Pancreas (tissue), 10 donors: ENCODE results near the gene CRIM1. TPM values are rescaled to one million over a fixed set of nuclear protein-coding genes. Genes with fewer than 3 reads are reported as not detected.

ENCODE experiments used
- ATAC-seq, 4 donors: fragments of 200-7000 bp; cut with Tn5 transposase; one replicate each; pipeline versions ENCODE4 v1.8.0 to v1.9.1; 2020; ENCODE audit warnings: mild to moderate bottlenecking in 4 of 4, moderate library complexity in 4 of 4
- DNase-seq, 6 donors: peaks; one replicate each; pipeline ENCODE4 v3.0.0-alpha.2; 2020
- FAIRE-seq: peaks from 2 replicates; lab custom pipeline; 2012; peaks lifted over from hg19 to GRCh38; lab: Jason Lieb, UNC
- H3K27ac ChIP-seq, 4 donors: fragments of 200-600 bp; sonication (generic); 1 replicate in 3 of 4; 2 replicates in 1 of 4; pipeline versions ENCODE4 v1.5.0 to v1.8.0; 2020
- H3K27me3 ChIP-seq, 4 donors: fragments of 200-600 bp; one replicate each; pipeline ENCODE4 v1.8.0; 2021
- H3K36me3 ChIP-seq, 3 donors: fragments of 200-600 bp; sonication (generic) in 1 of 3; one replicate each; pipeline versions ENCODE4 v1.5.0 to v1.8.0; 2020 to 2021
- H3K4me1 ChIP-seq, 3 donors: fragments of 200-600 bp; one replicate each; pipeline ENCODE4 v1.8.0; 2021
- H3K4me3 ChIP-seq, 4 donors: fragments of 200-600 bp; sonication (generic) in 2 of 4; one replicate each; pipeline versions ENCODE4 v1.5.0 to v1.8.0; 2020 to 2021
- H3K9me3 ChIP-seq, 4 donors: fragments of 200-600 bp; one replicate each; pipeline ENCODE4 v1.8.0; 2021
- CTCF ChIP-seq, 4 donors: fragments of 200-600 bp; sonication (generic) in 3 of 4; IDR thresholded peaks; one replicate each; pipeline versions ENCODE4 v1.5.0 to v1.8.0; 2021; ENCODE audit warnings: antibody characterized with exemption in 4 of 4
- WGBS, 2 donors: extraction: QIAGEN DNeasy Blood & Tissue Kit; methylation state at CpG; one replicate each; pipeline ENCODE4 v1.1.7; 2013; 5-methylcytosine and 5-hydroxymethylcytosine counted together
- intact Hi-C, 3 donors: fragments of 100-400 bp; cut with DNase I; formaldehyde crosslinking; loops; one replicate each; pipeline versions ENCODE4 v1.11.1 to v1.14.2; 2022
- polyA plus RNA-seq, 2 donors: library from polyadenylated mRNA; stranded (reverse); fragments of 200-250 nt; gene quantifications; one replicate each; pipeline ENCODE4 v1.2.3, GENCODE V29; 2013
- total RNA-seq, 6 donors: library from RNA; stranded (reverse); fragmentation: NEBNext Ultra II Directional in 4 of 6; extraction: Animal tissue kit (Norgen Biotek cat#: 25700) in 4 of 6; gene quantifications; one replicate each; pipeline versions ENCODE4 v1.2.1 to v1.2.4, GENCODE V29; 2021 to 2023
- donor health status: healthy with polysubstance abuse.
- donor health status: DM: no; HTN: no; CAD: no; lungs with moderate emphysema.
- donor health status: DM: no; HTN: no; CAD: no.
- donor health status: control.
- donor health status: control.
- donor health status: Bipolar disorder and iron deficiency.
- donor health status: DM: yes; HTN: yes; CAD: no.
- donor health status: DM: no; HTN: no; CAD: no.
- donor health status: DM: no; HTN: no; CAD: no.
- donor health status: DM: yes; HTN: yes; CAD: no.

CRIM1 gene
- total and polyA plus RNA-seq, 8 donors = 5.2 to 29.1 (median 20.2) TPM

- H3K9me3 ChIP-seq = no peaks in the 10 kb centered on the region
- peaks cover 0 to 37% (median 20%) of the 10 kb centered on the region in 3 donors for H3K4me1 ChIP-seq
- TF ChIP-seq CTCF (IDR thresholded peaks at IDR 0.05) = no peak
- H3K27ac ChIP-seq = peak overlapping the region in 1 of 4 donors; percentile 42
- intact Hi-C loops = loop anchor here in 1 of 3 donors (10.0 kb wide), 1 partner anchor 76 kb away; no protein-coding TSS in a partner anchor
- FAIRE-seq = no peak
- no peak for ATAC-seq
- 58 to 79% methylated on average over 1 of the region's 1 CpG for WGBS, 2 donors
- no peak for DNase-seq
- no peak overlapping the region for H3K4me3 ChIP-seq
- no peaks in the 10 kb centered on the region for H3K36me3 ChIP-seq
- no peaks in the 10 kb centered on the region for H3K27me3 ChIP-seq
Measured at GRCh38 chr2:36369163-36369562, 13.6 kb downstream of the CRIM1 start.

GRCh38 chr2:36369716-36370115, 14.1 kb downstream of the CRIM1 start:
- intact Hi-C loops = loop anchor here in 1 of 3 donors (10.0 kb wide), 1 partner anchor 75 kb away; no protein-coding TSS in a partner anchor
- Histone ChIP-seq H3K27me3 (no peaks in the 10 kb centered on the region), H3K27ac (no peak overlapping the region), H3K4me1 (peaks cover 0 to 37% (median 20%) of the 10 kb centered on the region in 3 donors), H3K9me3 (no peaks in the 10 kb centered on the region), H3K4me3 (no peak overlapping the region), H3K36me3 (no peaks in the 10 kb centered on the region)
- TF ChIP-seq CTCF (IDR thresholded peaks at IDR 0.05) = no peak
- no peak for DNase-seq
- FAIRE-seq = no peak
- 58 to 79% methylated on average over 4 of the region's 4 CpGs for WGBS, 2 donors
- no peak for ATAC-seq

DNA sequence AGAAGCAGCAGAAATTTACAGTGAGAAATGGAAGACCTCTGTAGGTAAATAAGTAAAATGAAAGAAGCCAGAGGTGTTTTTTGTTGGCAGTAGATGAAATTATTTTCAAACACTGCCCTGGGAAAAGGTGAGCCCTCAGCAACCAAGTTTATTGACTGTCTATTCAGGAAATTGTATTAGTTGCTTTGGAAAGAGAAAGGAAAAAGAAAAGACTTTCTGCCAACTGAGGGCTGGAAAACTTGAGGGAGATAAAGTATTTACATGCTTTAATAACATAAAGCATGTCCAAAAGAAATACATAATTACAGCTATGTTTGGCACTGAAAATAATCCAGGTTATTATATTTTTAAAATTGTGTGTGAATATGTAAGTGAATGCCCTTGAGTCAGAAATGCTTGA, 14.7 kb downstream of the CRIM1 start:
- intact Hi-C loops = no loop called here
- Histone ChIP-seq H3K27me3 (no peaks in the 10 kb centered on the region), H3K36me3 (no peaks in the 10 kb centered on the region), H3K4me3 (no peak overlapping the region), H3K9me3 (no peaks in the 10 kb centered on the region), H3K4me1 (peaks cover 0 to 37% (median 25%) of the 10 kb centered on the region in 3 donors), H3K27ac (peak overlapping the region in 1 of 4 donors; percentile 51)
- ATAC-seq (no peak), FAIRE-seq (no peak), DNase-seq (no peak)
- no peak for TF ChIP-seq CTCF (IDR thresholded peaks at IDR 0.05)

DNA sequence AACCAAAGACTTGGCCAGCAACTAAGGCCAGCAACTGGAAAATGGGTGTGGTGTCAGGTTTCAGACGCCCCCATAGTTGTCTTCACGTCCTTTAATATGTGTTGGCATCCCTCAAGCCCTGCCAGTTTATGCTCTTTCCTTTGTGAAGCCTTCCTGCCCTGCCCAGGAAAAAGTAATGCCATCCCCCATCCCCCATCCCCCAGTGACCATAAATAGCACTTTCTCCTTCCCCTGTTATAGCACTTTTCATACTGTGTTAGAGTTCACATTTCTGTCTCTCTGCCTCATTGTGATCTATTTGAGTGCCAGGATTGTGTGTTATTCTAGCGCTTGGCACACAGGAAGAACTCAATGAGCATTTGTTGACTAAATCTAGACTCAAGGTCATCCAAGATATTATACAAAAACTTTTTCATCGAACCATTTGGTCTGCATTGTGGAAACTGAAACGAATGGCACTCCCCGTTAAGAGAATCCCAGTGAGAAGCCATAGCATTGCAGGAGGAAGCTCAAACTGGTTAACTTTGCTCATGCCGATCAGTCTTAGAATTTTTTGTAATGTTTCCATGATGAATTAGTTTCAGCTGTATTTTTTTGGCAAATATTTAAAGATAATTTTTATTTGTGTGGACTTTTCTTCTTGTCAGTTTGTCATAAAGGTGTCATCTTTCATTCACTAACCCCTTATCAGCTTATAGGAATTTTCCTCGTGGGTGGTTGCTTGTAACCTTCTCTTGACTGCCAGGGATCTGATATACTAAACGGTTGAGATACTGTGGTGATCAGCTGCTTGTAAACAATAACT, 15.7 kb downstream of the CRIM1 start:
- H3K4me1 ChIP-seq = peaks cover 4 to 42% (median 33%) of the 10 kb centered on the region in 3 donors
- FAIRE-seq (no peak), DNase-seq (no peak), ATAC-seq (peak in 3 of 4 donors; percentile 15 to 47 (median 26))
- H3K4me3 ChIP-seq = no peak overlapping the region
- H3K27me3 ChIP-seq = no peaks in the 10 kb centered on the region
- no peaks in the 10 kb centered on the region for H3K9me3 ChIP-seq
- intact Hi-C loops = no loop called here
- no peaks in the 10 kb centered on the region for H3K36me3 ChIP-seq
- TF ChIP-seq CTCF (IDR thresholded peaks at IDR 0.05) = no peak
- 12 to 13% methylated on average over 9 of the region's 9 CpGs for whole genome bisulfite sequencing, 2 donors
- H3K27ac ChIP-seq = peak overlapping the region in 3 of 4 donors; percentile 25 to 51 (median 33)

DNA sequence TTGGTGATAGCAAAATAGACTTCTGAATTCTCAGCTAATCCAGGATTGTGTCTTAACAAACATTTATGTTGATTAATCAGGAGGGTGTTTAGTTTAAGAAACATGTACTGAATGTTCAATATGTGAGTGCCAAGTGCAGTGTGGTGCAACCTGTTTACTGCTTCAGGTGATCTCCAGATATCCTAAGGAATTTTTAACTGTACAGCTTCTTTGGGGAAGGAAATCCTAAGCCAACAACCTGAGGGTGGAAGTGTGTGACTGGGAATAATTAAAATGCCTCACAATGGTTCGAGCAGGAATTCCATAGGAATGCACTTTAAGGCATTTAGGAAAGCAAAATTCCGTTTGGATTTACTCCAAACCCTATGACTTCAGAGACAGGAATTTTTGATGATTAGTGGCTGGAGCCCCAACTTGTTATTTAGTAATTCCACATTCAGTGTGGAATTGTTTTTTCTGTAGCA, 16.4 kb downstream of the CRIM1 start:
- Histone ChIP-seq H3K27ac (peak overlapping the region in 3 of 4 donors; percentile 25 to 51 (median 33)), H3K36me3 (no peaks in the 10 kb centered on the region), H3K9me3 (no peaks in the 10 kb centered on the region), H3K27me3 (no peaks in the 10 kb centered on the region), H3K4me1 (peaks cover 7 to 49% (median 33%) of the 10 kb centered on the region in 3 donors), H3K4me3 (no peak overlapping the region)
- DNase-seq = no peak
- FAIRE-seq = no peak
- TF ChIP-seq CTCF (IDR thresholded peaks at IDR 0.05) = no peak
- 29 to 36% methylated on average over 2 of the region's 2 CpGs for WGBS, 2 donors
- ATAC-seq = peak in 1 of 4 donors; percentile 5
- intact Hi-C loops = no loop called here
